Panc1 (cell line): ENCODE data around the gene KRTAP24-1. TPM values are rescaled to one million over a fixed set of nuclear protein-coding genes. Genes with fewer than 3 reads are reported as not detected.

Experiments used
- ATAC-seq: fragments of 200-7000 bp; cut with Tn5 transposase; 2 replicates; pipeline ENCODE4 v1.9.1; 2020; ENCODE audit warnings: mild to moderate bottlenecking, moderate library complexity
- BruUV-seq: library from RNA; stranded (reverse); fragments of 400-500 nt; replicated peaks from 2 replicates; lab custom pipeline; 2021; lab: Mats Ljungman, UMichigan
- CTCF ChIA-PET: fragments of 300-600 bp; sonication (Branson Sonifier 250); formaldehyde crosslinking; loops from one replicate; lab custom pipeline; 2022; ENCODE audit warnings: antibody characterized with exemption; lab: Charles Lee
- POLR2A ChIA-PET: fragments of 300-600 bp; sonication (Branson Sonifier 250); formaldehyde crosslinking; loops from one replicate; lab custom pipeline; 2022; ENCODE audit warnings: antibody characterized with exemption; lab: Charles Lee
- DNase-seq: peaks from one replicate; pipeline ENCODE4 v3.0.0-alpha.2; 2010; ENCODE audit warnings: low read depth, low spot score
- H3K27ac ChIP-seq: 2 replicates; pipeline ENCODE4 v1.5.1; 2011; ENCODE audit warnings: mild to moderate bottlenecking, low read length, inconsistent platforms
- H3K27me3 ChIP-seq: fragments of 200-500 bp; sonication (Bioruptor generic); 2 replicates; pipeline ENCODE4 v1.6.0; 2014; ENCODE audit warnings: low read length, inconsistent platforms; ENCODE audit not compliant: control insufficient read depth, insufficient read depth
- H3K36me3 ChIP-seq: fragments of 200-500 bp; sonication (Bioruptor generic); 2 replicates; pipeline ENCODE4 v1.5.1; 2014; ENCODE audit warnings: inconsistent platforms, mild to moderate bottlenecking, low read length, moderate library complexity; ENCODE audit not compliant: control insufficient read depth, insufficient read depth
- H3K4me1 ChIP-seq: 2 replicates; pipeline ENCODE4 v1.5.1; 2011; ENCODE audit warnings: inconsistent platforms, mild to moderate bottlenecking, low read length, moderate library complexity; ENCODE audit not compliant: control insufficient read depth, insufficient read depth
- H3K4me3 ChIP-seq, 2 experiments: 2 replicates each; pipeline ENCODE4 v1.5.1; 2011 to 2012; ENCODE audit warnings: low read depth in 2 of 2, low read length in 2 of 2, mild to moderate bottlenecking in 2 of 2, inconsistent platforms in 1 of 2, moderate library complexity in 1 of 2
- H3K9me3 ChIP-seq: fragments of 200-500 bp; sonication (Bioruptor generic); 2 replicates; pipeline ENCODE4 v1.5.1; 2014; ENCODE audit warnings: low read depth, mild to moderate bottlenecking, inconsistent platforms, low read length, moderate library complexity; ENCODE audit not compliant: control insufficient read depth, insufficient read depth
- POLR2AphosphoS5 ChIP-seq: IDR thresholded peaks from 2 replicates; pipeline ENCODE4 v1.6.1; 2012; ENCODE audit warnings: mild to moderate bottlenecking, low read depth, low read length, moderate library complexity
- REST ChIP-seq, 2 experiments: IDR thresholded peaks; 2 replicates each; pipeline ENCODE4 v1.6.1; 2011 to 2012; ENCODE audit warnings: low read depth in 2 of 2, control low read depth in 1 of 2, low read length in 1 of 2, mild to moderate bottlenecking in 1 of 2, moderate library complexity in 1 of 2; ENCODE audit not compliant: insufficient read depth in 1 of 2
- SIN3A ChIP-seq: IDR thresholded peaks from 2 replicates; pipeline ENCODE4 v1.6.1; 2012; ENCODE audit warnings: low read depth, mild to moderate bottlenecking, low read length, moderate library complexity, borderline replicate concordance; ENCODE audit not compliant: insufficient read depth
- TCF7L2 ChIP-seq: IDR thresholded peaks from 2 replicates; pipeline ENCODE4 v1.6.1; 2011; ENCODE audit warnings: mild to moderate bottlenecking, low read depth, low read length, inconsistent platforms
- in situ Hi-C: cut with HindIII; loops from 2 replicates; pipeline ENCODE4 v1.10.0; 2016; ENCODE audit warnings: low sequenced_read_pairs, low pct_unique_long_range_greater_than_20kb
- intact Hi-C: fragments of 100-400 bp; cut with micrococcal nuclease; formaldehyde crosslinking; loops from one replicate; pipeline ENCODE4 v1.10.0; 2022; ENCODE audit not compliant: unreplicated experiment
- total RNA-seq: library from RNA; stranded (reverse); gene quantifications from one replicate; pipeline ENCODE4 v1.2.1, GENCODE V29; 2021; ENCODE audit not compliant: unreplicated experiment
- TF ChIP-seq, protein P1 (sequence below): fragments of 450-650 bp; IDR thresholded peaks from 2 replicates; pipeline ENCODE4 v1.5.1; 2017; ENCODE audit warnings: mild to moderate bottlenecking

The KRTAP24-1 gene
- total RNA-seq, 1 experiment from 2014 or later, result not detected

DNA sequence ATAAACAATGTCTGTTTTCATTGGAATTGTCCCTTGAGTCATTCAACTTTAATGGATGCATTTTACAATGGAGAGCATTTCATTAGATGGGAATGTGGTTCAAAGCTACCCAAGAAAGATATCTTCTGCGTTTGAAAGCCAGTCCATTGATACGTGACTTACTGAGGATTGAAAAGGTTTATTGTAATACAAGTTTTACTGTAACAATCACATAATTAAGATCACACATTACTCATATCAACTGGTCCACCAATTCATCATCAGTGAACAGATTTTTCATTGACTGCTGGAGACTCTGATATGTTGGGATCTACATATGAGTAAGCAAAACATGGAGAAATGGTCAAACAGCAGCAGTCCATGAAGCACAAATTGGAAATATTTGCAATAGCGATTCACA is 32.8 kb downstream of the KRTAP24-1 start:
- no peak overlapping the region for H3K4me3 ChIP-seq
- intact Hi-C loops, result no loop called here
- ChIA-PET CTCF (no interaction called here), POLR2A (no interaction called here)
- DNase-seq (no peak), ATAC-seq (no peak)
- in situ Hi-C loops, result no loop called here
- BruUV-seq, result no TSS peak
- H3K36me3 ChIP-seq, result no peaks in the 10 kb centered on the region
- no peaks in the 10 kb centered on the region for H3K27me3 ChIP-seq
- H3K4me1 ChIP-seq, result no peaks in the 10 kb centered on the region
- H3K27ac ChIP-seq, result no peak overlapping the region
- no peak for TF ChIP-seq SIN3A
- TF ChIP-seq TCF7L2, result no peak
- TF ChIP-seq, protein P1, sequence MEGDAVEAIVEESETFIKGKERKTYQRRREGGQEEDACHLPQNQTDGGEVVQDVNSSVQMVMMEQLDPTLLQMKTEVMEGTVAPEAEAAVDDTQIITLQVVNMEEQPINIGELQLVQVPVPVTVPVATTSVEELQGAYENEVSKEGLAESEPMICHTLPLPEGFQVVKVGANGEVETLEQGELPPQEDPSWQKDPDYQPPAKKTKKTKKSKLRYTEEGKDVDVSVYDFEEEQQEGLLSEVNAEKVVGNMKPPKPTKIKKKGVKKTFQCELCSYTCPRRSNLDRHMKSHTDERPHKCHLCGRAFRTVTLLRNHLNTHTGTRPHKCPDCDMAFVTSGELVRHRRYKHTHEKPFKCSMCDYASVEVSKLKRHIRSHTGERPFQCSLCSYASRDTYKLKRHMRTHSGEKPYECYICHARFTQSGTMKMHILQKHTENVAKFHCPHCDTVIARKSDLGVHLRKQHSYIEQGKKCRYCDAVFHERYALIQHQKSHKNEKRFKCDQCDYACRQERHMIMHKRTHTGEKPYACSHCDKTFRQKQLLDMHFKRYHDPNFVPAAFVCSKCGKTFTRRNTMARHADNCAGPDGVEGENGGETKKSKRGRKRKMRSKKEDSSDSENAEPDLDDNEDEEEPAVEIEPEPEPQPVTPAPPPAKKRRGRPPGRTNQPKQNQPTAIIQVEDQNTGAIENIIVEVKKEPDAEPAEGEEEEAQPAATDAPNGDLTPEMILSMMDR, result no peak
- TF ChIP-seq REST (IDR thresholded peaks at IDR 0.05; ENCODE audit: insufficient read depth in 1 of 2, low read depth in 2 of 2, low read length in 1 of 2), result no peak
- no peak for TF ChIP-seq POLR2AphosphoS5
- no peaks in the 10 kb centered on the region for H3K9me3 ChIP-seq

DNA sequence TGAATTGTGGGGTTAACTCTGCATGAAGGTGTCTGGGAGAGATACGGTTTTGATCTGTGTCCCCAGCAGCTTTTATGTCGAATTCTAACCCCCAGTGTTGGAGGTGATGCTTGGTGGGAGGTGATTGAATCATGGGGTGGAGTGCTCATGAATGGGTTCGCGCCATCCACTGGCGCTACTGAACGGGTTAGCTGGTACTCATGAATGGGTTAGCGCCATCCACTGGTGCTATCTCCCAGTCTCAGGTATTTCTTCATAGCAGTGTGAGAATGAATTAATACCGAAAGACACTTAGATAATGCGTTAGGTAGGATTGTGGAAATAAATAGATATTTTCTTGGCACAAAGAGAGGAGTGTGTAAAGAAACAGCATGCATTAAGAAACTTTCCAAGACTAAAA is 33.9 kb downstream of the KRTAP24-1 start:
- TF ChIP-seq SIN3A (no peak), REST (IDR thresholded peaks at IDR 0.05; ENCODE audit: insufficient read depth in 1 of 2, low read depth in 2 of 2, low read length in 1 of 2) (no peak), POLR2AphosphoS5 (no peak), TCF7L2 (no peak)
- TF ChIP-seq, protein P1, result no peak
- in situ Hi-C loops, result no loop called here
- no peak for ATAC-seq
- intact Hi-C loops, result no loop called here
- DNase-seq, result no peak
- Histone ChIP-seq H3K36me3 (no peaks in the 10 kb centered on the region), H3K4me3 (no peak overlapping the region), H3K9me3 (no peaks in the 10 kb centered on the region), H3K27me3 (no peaks in the 10 kb centered on the region), H3K27ac (no peak overlapping the region), H3K4me1 (no peaks in the 10 kb centered on the region)
- ChIA-PET POLR2A (no interaction called here), CTCF (no interaction called here)
- BruUV-seq, result no TSS peak
